Loucy (cell line): ENCODE results near the gene SLC17A8.

Source experiments
- CTCF ChIP-seq: fragments of 200-600 bp; sonication (generic); conservative IDR thresholded peaks from 2 replicates; pipeline ENCODE4 v1.5.1; 2014; ENCODE audit warnings: mild to moderate bottlenecking, antibody characterized with exemption, low read length
- EZH2phosphoT487 ChIP-seq: fragments of 200-600 bp; IDR thresholded peaks from 2 replicates; pipeline ENCODE4 v1.6.1; 2018; ENCODE audit warnings: antibody characterized with exemption, mild to moderate bottlenecking, moderate library complexity, borderline replicate concordance

- no peak for TF ChIP-seq CTCF
- TF ChIP-seq EZH2phosphoT487 = no peak
Observed at GRCh38 chr12:100403446-100403845, 46.6 kb downstream of the SLC17A8 start.
